A549 (cell line): Measurements from ENCODE around the gene KIF1C. TPM values are rescaled to one million over a fixed set of nuclear protein-coding genes. Genes with fewer than 3 reads are reported as not detected.

Experiments used
- ATAC-seq, 2 experiments: fragments of 200-7000 bp in 1 of 2; fragments of >200 bp in 1 of 2; cut with Nextera tagmentation in 1 of 2; cut with Tn5 transposase in 1 of 2; 3 replicates each; pipeline versions ENCODE4 v1.8.0 to v1.9.1; 2018 to 2020; ENCODE audit warnings: mild to moderate bottlenecking in 1 of 2, moderate library complexity in 1 of 2
- CTCF ChIA-PET: fragments of 300-600 bp; sonication (Branson Sonifier 250); formaldehyde crosslinking; extraction: SDS; loops from one replicate; lab custom pipeline; 2021; ENCODE audit warnings: antibody characterized with exemption, inconsistent platforms; lab: Yijun Ruan, JAX
- POLR2A ChIA-PET: fragments of 350-600 bp; formaldehyde crosslinking; extraction: SDS; loops from one replicate; lab custom pipeline; 2021; ENCODE audit warnings: antibody characterized with exemption, inconsistent platforms; lab: Yijun Ruan, JAX
- DNase-seq, 2 experiments: peaks; one replicate each; pipeline versions ENCODE4 v3.0.0 to v3.0.0-alpha.2; 2011 to 2016; ENCODE audit warnings: low read depth in 1 of 2, low spot score in 1 of 2
- FAIRE-seq: peaks from 2 replicates; lab custom pipeline; 2011; peaks lifted over from hg19 to GRCh38; lab: Jason Lieb, UNC
- H3K27ac ChIP-seq, 2 experiments: fragments of >200 bp; sonication (Bioruptor Twin); formaldehyde crosslinking; 3 replicates each; pipeline ENCODE4 v1.5.1; 2016 to 2017
- H3K4me1 ChIP-seq: fragments of >200 bp; sonication (Bioruptor Twin); formaldehyde crosslinking; 3 replicates; pipeline ENCODE4 v1.6.1; 2016
- H3K4me2 ChIP-seq: fragments of >200 bp; sonication (Bioruptor Twin); formaldehyde crosslinking; 3 replicates; pipeline ENCODE4 v1.6.1; 2016
- H3K4me3 ChIP-seq: fragments of >200 bp; sonication (Bioruptor Twin); formaldehyde crosslinking; 3 replicates; pipeline ENCODE4 v1.5.1; 2016
- H3K9me3 ChIP-seq: fragments of >200 bp; sonication (Bioruptor Twin); formaldehyde crosslinking; 3 replicates; pipeline ENCODE4 v1.6.1; 2016
- CBX2 ChIP-seq: fragments of 200-600 bp; sonication (generic); IDR thresholded peaks from 2 replicates; pipeline ENCODE4 v1.6.1; 2016; ENCODE audit warnings: low read depth, mild to moderate bottlenecking, borderline replicate concordance
- CEBPB ChIP-seq, 2 experiments: fragments of >200 bp in 1 of 2; sonication (Bioruptor Twin) in 1 of 2; formaldehyde crosslinking in 1 of 2; IDR thresholded peaks; 2 replicates each; pipeline ENCODE4 v1.6.1; 2012 to 2016
- CTCF ChIP-seq: fragments of >200 bp; sonication (Bioruptor Twin); formaldehyde crosslinking; IDR thresholded peaks from 3 replicates; pipeline ENCODE4 v1.5.1; 2016
- EHF ChIP-seq: fragments of 250-450 bp; sonication (Bioruptor Pico); IDR thresholded peaks from 2 replicates; pipeline ENCODE4 v1.5.0; 2020; ENCODE audit warnings: mild to moderate bottlenecking
- EHMT2 ChIP-seq: fragments of 200-600 bp; sonication (generic); IDR thresholded peaks from 2 replicates; pipeline ENCODE4 v1.6.1; 2016; ENCODE audit warnings: antibody characterized with exemption, low read depth, mild to moderate bottlenecking, moderate library complexity
- FOXS1 ChIP-seq: fragments of 250-450 bp; sonication (Bioruptor Pico); IDR thresholded peaks from 2 replicates; pipeline ENCODE4 v1.5.0; 2020; ENCODE audit warnings: mild to moderate bottlenecking, moderate library complexity
- HOXB5 ChIP-seq: fragments of 250-450 bp; sonication (Bioruptor Pico); IDR thresholded peaks from 2 replicates; pipeline ENCODE4 v1.5.0; 2020; ENCODE audit warnings: mild to moderate bottlenecking, moderate library complexity
- JUN ChIP-seq, 2 experiments: fragments of >200 bp; sonication (Bioruptor Twin); formaldehyde crosslinking; IDR thresholded peaks; 2 replicates in 1 of 2; 3 replicates in 1 of 2; pipeline ENCODE4 v1.6.1; 2016 to 2017
- MAFK ChIP-seq: fragments of 450-650 bp; IDR thresholded peaks from 2 replicates; pipeline ENCODE4 v1.6.1; 2014; ENCODE audit not compliant: partially characterized antibody
- NPAS2 ChIP-seq: fragments of 250-450 bp; sonication (Bioruptor Pico); IDR thresholded peaks from 2 replicates; pipeline ENCODE4 v1.8.0; 2022; ENCODE audit warnings: mild to moderate bottlenecking, moderate library complexity, borderline replicate concordance
- POLR2A ChIP-seq: IDR thresholded peaks from 2 replicates; pipeline ENCODE4 v1.6.1; 2012; ENCODE audit warnings: mild to moderate bottlenecking, low read length
- POLR2AphosphoS2 ChIP-seq: conservative IDR thresholded peaks from 2 replicates; pipeline ENCODE4 v1.6.1; 2012; ENCODE audit warnings: low read length, improper control_type of control experiment, inconsistent platforms
- RAD21 ChIP-seq, 2 experiments: fragments of >200 bp in 1 of 2; sonication (Bioruptor Twin) in 1 of 2; formaldehyde crosslinking in 1 of 2; IDR thresholded peaks in 1 of 2; conservative IDR thresholded peaks in 1 of 2; 2 replicates in 1 of 2; 3 replicates in 1 of 2; pipeline ENCODE4 v1.6.1; 2012 to 2018; ENCODE audit warnings: inconsistent platforms in 1 of 2
- SMC3 ChIP-seq: fragments of >200 bp; sonication (Bioruptor Twin); formaldehyde crosslinking; IDR thresholded peaks from 3 replicates; pipeline ENCODE4 v1.6.1; 2018; ENCODE audit warnings: inconsistent platforms
- SREBF2 ChIP-seq: fragments of 450-650 bp; IDR thresholded peaks from 2 replicates; pipeline ENCODE4 v1.6.1; 2014; ENCODE audit warnings: mild to moderate bottlenecking, moderate library complexity
- ZC3H11A ChIP-seq: fragments of 450-650 bp; IDR thresholded peaks from 2 replicates; pipeline ENCODE4 v1.6.1; 2014; ENCODE audit warnings: antibody characterized with exemption, mild to moderate bottlenecking
- ZFP36 ChIP-seq: fragments of 450-650 bp; IDR thresholded peaks from 2 replicates; pipeline ENCODE4 v1.6.1; 2014; ENCODE audit warnings: borderline replicate concordance; ENCODE audit not compliant: partially characterized antibody
- ZNF302 ChIP-seq: fragments of 250-450 bp; sonication (Bioruptor Pico); IDR thresholded peaks from 2 replicates; pipeline ENCODE4 v1.9.0; 2021; ENCODE audit warnings: inconsistent platforms, mild to moderate bottlenecking, moderate library complexity
- ZSCAN20 ChIP-seq: fragments of 250-450 bp; sonication (Bioruptor Pico); IDR thresholded peaks from 2 replicates; pipeline ENCODE4 v1.8.0; 2022; ENCODE audit warnings: mild to moderate bottlenecking, moderate library complexity
- WGBS: methylation state at CpG from one replicate; pipeline ENCODE4 v1.1.6; 2017; ENCODE audit errors: missing lambda C conversion rate; 5-methylcytosine and 5-hydroxymethylcytosine counted together
- polyA plus RNA-seq, 4 experiments: library from polyadenylated mRNA; depleted of rRNA in 3 of 4; stranded (reverse); fragments of >200 nt; fragmentation: RNase III in 1 of 4; extraction: RNeasy Plus Mini Kit Qiagen cat#74134 plus additional on column Dnase treatment in 1 of 4; gene quantifications; 2 replicates in 3 of 4; 3 replicates in 1 of 4; pipeline ENCODE4 v1.2.3, GENCODE V29; 2011 to 2017
- TF ChIP-seq, protein P1 (sequence below): fragments of >200 bp; sonication (Bioruptor Twin); formaldehyde crosslinking; IDR thresholded peaks from 3 replicates; pipeline ENCODE4 v1.6.1; 2016

Gene KIF1C
- polyA plus RNA-seq, 2 of the 4 experiments (the other 2 are of a cell fraction): 48.4 to 77.4 TPM

GRCh38 chr17:4951486-4951885 lies 46.3 kb upstream of the KIF1C start:
- ChIA-PET CTCF (interaction anchor here (1.1 to 7.1 kb wide), 7 partner anchors 14 to 110 kb away, joined by 4 to 63 read pairs (median 7); partner anchors contain the start of genes CAMTA2 and SPAG7), POLR2A (interaction anchor here (1.0 to 4.9 kb wide), 3 partner anchors 12 to 19 kb away, joined by 3 to 78 read pairs (median 68); partner anchors contain the start of genes RNF167, SLC25A11 and SPAG7)
- Histone ChIP-seq H3K27ac (peak overlapping the region; percentile 99), H3K4me1 (peaks cover 28% of the 10 kb centered on the region), H3K4me2 (peak overlapping the region; percentile 99), H3K9me3 (no peaks in the 10 kb centered on the region), H3K4me3 (peak overlapping the region; percentile 98)
- WGBS: 71% methylated on average over 3 of the region's 3 CpGs
- FAIRE-seq: no peak
- no peak for ATAC-seq
- TF ChIP-seq EHF (CRISPR knock-in tag) (no peak), CEBPB (IDR thresholded peaks at IDR 0.05) (no peak), RAD21 (conservative IDR thresholded peaks at IDR 0.05 in 1 of 2, IDR thresholded peaks at IDR 0.05 in 1 of 2) (no peak), NPAS2 (CRISPR knock-in tag) (no peak), ZNF302 (CRISPR knock-in tag) (no peak), SMC3 (no peak), ZFP36 (no peak), EHMT2 (no peak), JUN (IDR thresholded peaks at IDR 0.05) (no peak), MAFK (no peak)
- TF ChIP-seq, protein P1, sequence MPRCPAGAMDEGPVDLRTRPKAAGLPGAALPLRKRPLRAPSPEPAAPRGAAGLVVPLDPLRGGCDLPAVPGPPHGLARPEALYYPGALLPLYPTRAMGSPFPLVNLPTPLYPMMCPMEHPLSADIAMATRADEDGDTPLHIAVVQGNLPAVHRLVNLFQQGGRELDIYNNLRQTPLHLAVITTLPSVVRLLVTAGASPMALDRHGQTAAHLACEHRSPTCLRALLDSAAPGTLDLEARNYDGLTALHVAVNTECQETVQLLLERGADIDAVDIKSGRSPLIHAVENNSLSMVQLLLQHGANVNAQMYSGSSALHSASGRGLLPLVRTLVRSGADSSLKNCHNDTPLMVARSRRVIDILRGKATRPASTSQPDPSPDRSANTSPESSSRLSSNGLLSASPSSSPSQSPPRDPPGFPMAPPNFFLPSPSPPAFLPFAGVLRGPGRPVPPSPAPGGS: no peak
- DNase-seq: no peak

- DNase-seq (no peak), ATAC-seq (no peak), FAIRE-seq (no peak)
- Histone ChIP-seq H3K4me2 (no peak overlapping the region), H3K9me3 (no peaks in the 10 kb centered on the region), H3K4me1 (peaks cover 27% of the 10 kb centered on the region), H3K27ac (peak overlapping the region in 1 of 2 experiments; percentile 11; a peak in 2 of 6 replicates), H3K4me3 (no peak overlapping the region)
- WGBS: 93% methylated on average over 14 of the region's 14 CpGs
- CTCF ChIA-PET: interaction anchor here (1.1 to 7.1 kb wide), 5 partner anchors 12 to 44 kb away, joined by 4 to 63 read pairs (median 6); partner anchors contain the start of genes RNF167, SLC25A11 and SPAG7
- TF ChIP-seq POLR2AphosphoS2: no peak
- no peak for TF ChIP-seq SREBF2
- no peak for TF ChIP-seq SMC3
- TF ChIP-seq FOXS1: no peak
- TF ChIP-seq CTCF: no peak
- no peak for TF ChIP-seq RAD21 (conservative IDR thresholded peaks at IDR 0.05 in 1 of 2, IDR thresholded peaks at IDR 0.05 in 1 of 2)
- no peak for TF ChIP-seq HOXB5
- TF ChIP-seq ZC3H11A: no peak
- no peak for TF ChIP-seq POLR2A
- TF ChIP-seq ZSCAN20 (CRISPR knock-in tag): no peak
- POLR2A ChIA-PET: interaction anchor here (4.4 kb wide), 1 partner anchor 12 kb away, joined by 78 read pairs; the partner anchor contains the start of gene SPAG7
Observed at GRCh38 chr17:4953451-4953961, 44.2 kb upstream of the KIF1C start.

GRCh38 chr17:4955091-4955490 lies 42.7 kb upstream of the KIF1C start:
- DNase-seq (no peak), FAIRE-seq (no peak), ATAC-seq (no peak)
- 96% methylated on average over 8 of the region's 8 CpGs for WGBS
- peak; percentile 18; the same call in 1 of the 2 replicates for TF ChIP-seq POLR2A
- no peak for TF ChIP-seq CBX2
- H3K4me1 ChIP-seq: peaks cover 27% of the 10 kb centered on the region
- H3K4me3 ChIP-seq: no peak overlapping the region
- CTCF ChIA-PET: interaction anchor here (0.7 to 7.1 kb wide), 9 partner anchors 10 to 223 kb away, joined by 3 to 63 read pairs (median 4); partner anchors contain the start of genes CAMTA2, CHRNE, RNF167 and SLC25A11
- POLR2A ChIA-PET: interaction anchor here (0.6 kb wide), 2 partner anchors 251 to 437 kb away, joined by 3 read pairs; partner anchors contain the start of gene PELP1
- no peaks in the 10 kb centered on the region for H3K9me3 ChIP-seq
- H3K4me2 ChIP-seq: no peak overlapping the region
- H3K27ac ChIP-seq: no peak overlapping the region
